ENCODE data around the gene OOSP4A.

Gene OOSP4A

DNA sequence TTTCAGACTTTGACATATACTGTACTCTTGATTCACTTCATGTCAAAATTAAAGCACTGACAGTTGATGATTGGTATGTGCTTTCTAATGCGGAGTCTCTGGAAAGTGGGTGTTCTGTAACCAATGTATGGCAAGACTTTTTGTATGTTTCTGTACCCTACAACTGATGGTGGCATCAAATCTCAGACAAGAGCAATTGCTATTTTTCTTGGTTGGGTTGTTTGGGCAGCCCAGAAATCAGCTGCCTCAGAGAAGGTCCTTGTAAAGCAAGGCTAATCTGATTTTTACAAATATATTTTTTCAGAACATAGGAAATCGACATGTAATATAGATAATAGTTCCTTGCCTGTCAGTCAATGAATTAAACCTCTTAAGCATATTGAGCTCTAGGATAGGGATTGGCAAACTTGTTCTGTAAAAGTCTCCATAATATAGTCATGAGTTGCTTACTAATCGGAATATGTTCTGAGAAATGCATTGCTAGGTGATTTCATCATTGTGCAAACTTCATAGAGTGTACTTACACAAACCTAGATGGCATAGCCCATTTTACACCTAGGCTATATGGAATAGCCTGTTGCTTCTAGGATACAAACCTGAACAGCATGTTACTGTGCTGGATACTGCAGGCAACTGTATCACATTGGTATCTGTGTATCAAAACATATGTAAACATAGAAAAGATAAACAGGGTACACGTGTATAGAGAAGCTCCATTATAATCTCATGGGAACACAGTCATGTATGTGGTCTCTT is 10.2 kb upstream of the OOSP4A start:
- H3K36me3 Mint-ChIP-seq (ENCODE audit: low read depth) = no peaks in the 10 kb centered on the region
- no peak overlapping the region for H3K27ac Mint-ChIP-seq
- no peaks in the 10 kb centered on the region for H3K9me3 Mint-ChIP-seq
- TF ChIP-seq, protein P1, sequence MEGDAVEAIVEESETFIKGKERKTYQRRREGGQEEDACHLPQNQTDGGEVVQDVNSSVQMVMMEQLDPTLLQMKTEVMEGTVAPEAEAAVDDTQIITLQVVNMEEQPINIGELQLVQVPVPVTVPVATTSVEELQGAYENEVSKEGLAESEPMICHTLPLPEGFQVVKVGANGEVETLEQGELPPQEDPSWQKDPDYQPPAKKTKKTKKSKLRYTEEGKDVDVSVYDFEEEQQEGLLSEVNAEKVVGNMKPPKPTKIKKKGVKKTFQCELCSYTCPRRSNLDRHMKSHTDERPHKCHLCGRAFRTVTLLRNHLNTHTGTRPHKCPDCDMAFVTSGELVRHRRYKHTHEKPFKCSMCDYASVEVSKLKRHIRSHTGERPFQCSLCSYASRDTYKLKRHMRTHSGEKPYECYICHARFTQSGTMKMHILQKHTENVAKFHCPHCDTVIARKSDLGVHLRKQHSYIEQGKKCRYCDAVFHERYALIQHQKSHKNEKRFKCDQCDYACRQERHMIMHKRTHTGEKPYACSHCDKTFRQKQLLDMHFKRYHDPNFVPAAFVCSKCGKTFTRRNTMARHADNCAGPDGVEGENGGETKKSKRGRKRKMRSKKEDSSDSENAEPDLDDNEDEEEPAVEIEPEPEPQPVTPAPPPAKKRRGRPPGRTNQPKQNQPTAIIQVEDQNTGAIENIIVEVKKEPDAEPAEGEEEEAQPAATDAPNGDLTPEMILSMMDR (IDR thresholded peaks at IDR 0.05; ENCODE audit: unreplicated experiment in 3 of 3) = no peak
- no peaks in the 10 kb centered on the region for H3K27me3 Mint-ChIP-seq (ENCODE audit: low read depth)
- no peak overlapping the region for H3K4me3 Mint-ChIP-seq
- H3K4me1 Mint-ChIP-seq = no peaks in the 10 kb centered on the region

DNA sequence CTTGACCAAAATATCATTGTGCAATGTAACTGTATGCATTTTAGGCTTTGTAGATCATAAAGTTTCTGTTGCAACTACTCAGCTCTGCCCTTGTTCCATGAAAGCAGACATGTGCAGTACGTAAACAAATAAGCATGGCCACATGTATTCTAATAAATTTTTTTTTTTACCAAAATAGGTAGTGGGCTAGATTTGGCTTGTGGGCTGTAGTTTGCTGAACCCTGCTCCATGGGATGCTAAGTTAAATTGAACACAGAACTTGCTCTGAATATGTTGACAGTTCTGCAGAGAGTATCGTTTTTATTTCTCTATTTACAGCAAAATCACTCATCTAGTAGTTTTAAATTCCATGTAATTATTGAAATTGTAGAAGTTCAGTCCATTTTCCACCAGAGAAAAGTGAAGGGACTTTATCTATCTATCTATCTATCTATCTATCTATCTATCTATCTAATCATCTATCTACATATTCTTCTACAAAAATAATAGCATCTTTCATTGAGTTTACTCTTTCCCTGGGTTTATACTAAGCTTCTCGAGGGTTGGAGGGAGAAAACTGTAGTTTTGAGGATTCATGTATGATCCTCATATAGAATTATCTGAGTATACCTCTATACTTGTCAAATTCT is 9.5 kb upstream of the OOSP4A start:
- Mint-ChIP-seq H3K27me3 (ENCODE audit: low read depth) (no peaks in the 10 kb centered on the region), H3K4me1 (no peaks in the 10 kb centered on the region), H3K9me3 (no peaks in the 10 kb centered on the region), H3K27ac (no peak overlapping the region), H3K36me3 (ENCODE audit: low read depth) (no peaks in the 10 kb centered on the region), H3K4me3 (no peak overlapping the region)
- TF ChIP-seq, protein P1 (IDR thresholded peaks at IDR 0.05; ENCODE audit: unreplicated experiment in 3 of 3) = no peak

- Mint-ChIP-seq H3K36me3 (ENCODE audit: low read depth) (no peaks in the 10 kb centered on the region), H3K4me1 (no peaks in the 10 kb centered on the region), H3K27ac (no peak overlapping the region), H3K4me3 (no peak overlapping the region), H3K27me3 (ENCODE audit: low read depth) (no peaks in the 10 kb centered on the region), H3K9me3 (no peaks in the 10 kb centered on the region)
- TF ChIP-seq, protein P1 (IDR thresholded peaks at IDR 0.05; ENCODE audit: unreplicated experiment in 3 of 3) = no peak
These were observed 6.7 kb upstream of the OOSP4A start for GRCh38 chr11:59957094-59957493.

- no peaks in the 10 kb centered on the region for H3K27me3 Mint-ChIP-seq (ENCODE audit: low read depth)
- H3K4me1 Mint-ChIP-seq = no peaks in the 10 kb centered on the region
- H3K4me3 Mint-ChIP-seq = no peak overlapping the region
- no peaks in the 10 kb centered on the region for H3K9me3 Mint-ChIP-seq
- no peak overlapping the region for H3K27ac Mint-ChIP-seq
- TF ChIP-seq, protein P1 (IDR thresholded peaks at IDR 0.05; ENCODE audit: unreplicated experiment in 3 of 3) = no peak
- no peaks in the 10 kb centered on the region for H3K36me3 Mint-ChIP-seq (ENCODE audit: low read depth)
These were observed 3.1 kb upstream of the OOSP4A start for GRCh38 chr11:59960502-59961381.

- H3K27ac Mint-ChIP-seq = no peak overlapping the region
These were observed 1.7 kb upstream of the OOSP4A start for GRCh38 chr11:59962107-59962482.

More at GRCh38 chr11:59962107-59962482, 1.7 kb upstream of the OOSP4A start:
- TF ChIP-seq, protein P1 (IDR thresholded peaks at IDR 0.05; ENCODE audit: unreplicated experiment in 3 of 3) = no peak
- no peak overlapping the region for H3K4me3 Mint-ChIP-seq
- H3K27me3 Mint-ChIP-seq (ENCODE audit: low read depth) = no peaks in the 10 kb centered on the region
- no peaks in the 10 kb centered on the region for H3K36me3 Mint-ChIP-seq (ENCODE audit: low read depth)
- no peaks in the 10 kb centered on the region for H3K4me1 Mint-ChIP-seq
- H3K9me3 Mint-ChIP-seq = no peaks in the 10 kb centered on the region

All from nephron (organoid).